Measurements from ENCODE around the gene ZFP36. TPM values are rescaled to one million over a fixed set of nuclear protein-coding genes. Genes with fewer than 3 reads are reported as not detected.
"Not testable (repeated sequence)": the region's sequence is repeated elsewhere in the genome, so short reads cannot be mapped to it uniquely, and the experiment has no call there.

Gene ZFP36
- total and polyA plus RNA-seq, 12 donors: 5.7 to 193 (median 86.7) TPM

DNA sequence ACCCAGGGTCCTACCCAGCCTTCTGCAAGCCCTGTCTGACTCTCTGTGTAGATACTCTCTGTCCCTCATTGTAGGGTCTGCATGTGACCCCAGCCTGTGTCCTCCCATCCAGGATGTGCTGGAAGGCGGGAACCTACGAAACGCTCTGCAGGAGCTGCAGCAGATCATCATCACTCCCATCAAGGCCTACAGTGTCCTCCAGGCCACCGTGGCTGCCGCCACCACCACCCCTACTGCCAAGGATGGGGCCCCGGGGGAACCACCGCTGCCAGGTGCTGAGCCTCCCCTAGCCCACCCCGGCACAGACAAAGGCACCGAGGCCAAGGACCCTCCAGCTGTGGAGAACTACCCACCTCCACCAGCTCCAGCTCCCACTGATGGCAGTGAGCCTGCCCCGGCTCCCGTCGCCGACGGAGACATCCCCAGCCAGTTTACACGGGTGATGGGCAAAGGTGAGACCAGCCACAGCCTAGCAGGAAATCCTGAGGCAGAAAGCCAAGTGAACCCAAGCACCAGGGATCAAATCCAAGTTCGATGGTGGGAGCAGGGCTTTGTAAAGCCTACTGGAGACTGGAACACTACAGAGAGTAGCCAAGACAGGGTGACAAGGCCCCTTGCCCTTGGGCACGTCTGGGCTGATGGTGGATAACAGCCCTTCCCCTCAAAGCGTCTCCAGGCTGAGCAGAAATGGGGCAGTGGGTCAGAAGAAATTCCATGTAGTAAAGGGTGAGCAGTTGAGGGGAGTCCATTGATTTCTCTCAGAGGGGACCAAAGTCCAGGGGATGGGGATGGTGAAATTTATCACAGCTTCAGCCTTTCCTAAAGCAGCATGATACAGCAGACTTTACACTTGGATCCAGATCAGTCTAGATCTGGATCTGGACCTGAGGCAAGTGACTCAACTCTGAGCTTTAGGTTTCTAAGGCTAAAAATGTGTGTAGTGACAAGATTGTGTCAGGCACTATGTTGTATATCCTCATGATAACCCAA, 29.0 kb upstream of the ZFP36 start:
- H3K27me3 ChIP-seq: no peaks in the 10 kb centered on the region
- no peaks in the 10 kb centered on the region for H3K9me3 ChIP-seq (replicated peaks in 1 of 3)
- H3K4me1 ChIP-seq (replicated peaks in 1 of 2): peaks cover 6 to 10% of the 10 kb centered on the region in 2 donors
- WGBS, 4 donors: 79 to 84% (median 82%) methylated on average over 15 to 18 of the region's 18 CpGs
- peaks cover 0 to 82% of the 10 kb centered on the region in 2 donors for H3K36me3 ChIP-seq (replicated peaks in 1 of 2)
- no peak overlapping the region for H3K4me3 ChIP-seq
- no peak for DNase-seq
- intact Hi-C loops (cut with DNase I): no loop called here
- no peak for TF ChIP-seq POLR2A (IDR thresholded peaks at IDR 0.05)
- TF ChIP-seq, protein P1, sequence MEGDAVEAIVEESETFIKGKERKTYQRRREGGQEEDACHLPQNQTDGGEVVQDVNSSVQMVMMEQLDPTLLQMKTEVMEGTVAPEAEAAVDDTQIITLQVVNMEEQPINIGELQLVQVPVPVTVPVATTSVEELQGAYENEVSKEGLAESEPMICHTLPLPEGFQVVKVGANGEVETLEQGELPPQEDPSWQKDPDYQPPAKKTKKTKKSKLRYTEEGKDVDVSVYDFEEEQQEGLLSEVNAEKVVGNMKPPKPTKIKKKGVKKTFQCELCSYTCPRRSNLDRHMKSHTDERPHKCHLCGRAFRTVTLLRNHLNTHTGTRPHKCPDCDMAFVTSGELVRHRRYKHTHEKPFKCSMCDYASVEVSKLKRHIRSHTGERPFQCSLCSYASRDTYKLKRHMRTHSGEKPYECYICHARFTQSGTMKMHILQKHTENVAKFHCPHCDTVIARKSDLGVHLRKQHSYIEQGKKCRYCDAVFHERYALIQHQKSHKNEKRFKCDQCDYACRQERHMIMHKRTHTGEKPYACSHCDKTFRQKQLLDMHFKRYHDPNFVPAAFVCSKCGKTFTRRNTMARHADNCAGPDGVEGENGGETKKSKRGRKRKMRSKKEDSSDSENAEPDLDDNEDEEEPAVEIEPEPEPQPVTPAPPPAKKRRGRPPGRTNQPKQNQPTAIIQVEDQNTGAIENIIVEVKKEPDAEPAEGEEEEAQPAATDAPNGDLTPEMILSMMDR (IDR thresholded peaks at IDR 0.05): no peak
- H3K27ac ChIP-seq: no peak overlapping the region

GRCh38 chr19:39379366-39379765, 27.3 kb upstream of the ZFP36 start:
- H3K9me3 ChIP-seq (replicated peaks in 1 of 3); H3K4me1 ChIP-seq (replicated peaks in 1 of 2); DNase-seq; intact Hi-C loops (cut with DNase I); H3K4me3 ChIP-seq; H3K27ac ChIP-seq; H3K27me3 ChIP-seq: not testable (repeated sequence)
- WGBS, 4 donors: 92 to 98% (median 96%) methylated on average over 4 of the region's 4 CpGs
- H3K36me3 ChIP-seq (replicated peaks in 1 of 2): peaks cover 0 to 94% of the 10 kb centered on the region in 2 donors

GRCh38 chr19:39379865-39380396, 26.7 kb upstream of the ZFP36 start:
- H3K4me1 ChIP-seq (replicated peaks in 1 of 2): no peaks in the 10 kb centered on the region
- TF ChIP-seq POLR2A (IDR thresholded peaks at IDR 0.05): no peak
- TF ChIP-seq, protein P1 (IDR thresholded peaks at IDR 0.05): no peak
- no peak overlapping the region for H3K27ac ChIP-seq
- WGBS, 4 donors: 90 to 94% (median 91%) methylated on average over 14 of the region's 14 CpGs
- no peaks in the 10 kb centered on the region for H3K9me3 ChIP-seq (replicated peaks in 1 of 3)
- no peak for DNase-seq
- H3K27me3 ChIP-seq: no peaks in the 10 kb centered on the region
- peaks cover 0 to 91% of the 10 kb centered on the region in 2 donors for H3K36me3 ChIP-seq (replicated peaks in 1 of 2)
- no peak overlapping the region for H3K4me3 ChIP-seq
- intact Hi-C loops (cut with DNase I): loop anchor here in 1 of 2 donors (5.0 kb wide), 1 partner anchor 33 kb away; no protein-coding TSS in a partner anchor

- WGBS, 4 donors: 90 to 93% (median 91%) methylated on average over 8 to 17 of the region's 17 CpGs
- no peaks in the 10 kb centered on the region for H3K27me3 ChIP-seq
- peaks cover 0 to 92% of the 10 kb centered on the region in 2 donors for H3K36me3 ChIP-seq (replicated peaks in 1 of 2)
- H3K9me3 ChIP-seq (replicated peaks in 1 of 3): no peaks in the 10 kb centered on the region
- no peak overlapping the region for H3K27ac ChIP-seq
- DNase-seq: no peak
- no peaks in the 10 kb centered on the region for H3K4me1 ChIP-seq (replicated peaks in 1 of 2)
- H3K4me3 ChIP-seq: no peak overlapping the region
- TF ChIP-seq, protein P1 (IDR thresholded peaks at IDR 0.05): no peak
- TF ChIP-seq POLR2A (IDR thresholded peaks at IDR 0.05): no peak
- intact Hi-C loops (cut with DNase I): loop anchor here in 1 of 2 donors (5.0 kb wide), 1 partner anchor 34 kb away; no protein-coding TSS in a partner anchor
Observed at GRCh38 chr19:39380521-39381502, 25.8 kb upstream of the ZFP36 start.

Measured in adrenal gland (tissue), 12 donors.